PC-9 (cell line): Measurements from ENCODE around the gene ING5. TPM values are rescaled to one million over a fixed set of nuclear protein-coding genes. Genes with fewer than 3 reads are reported as not detected.

ENCODE experiments used
- BruUV-seq: library from RNA; stranded (reverse); fragments of 400-500 nt; replicated peaks from 2 replicates; lab custom pipeline; 2021; lab: Mats Ljungman, UMichigan
- CTCF ChIA-PET: fragments of 300-600 bp; sonication (Branson Sonifier 250); formaldehyde crosslinking; loops from one replicate; lab custom pipeline; 2022; ENCODE audit warnings: antibody characterized with exemption; lab: Charles Lee
- POLR2A ChIA-PET: fragments of 300-600 bp; sonication (Branson Sonifier 250); formaldehyde crosslinking; loops from one replicate; lab custom pipeline; 2022; ENCODE audit warnings: antibody characterized with exemption; ENCODE audit not compliant: unreplicated experiment; lab: Charles Lee
- DNase-seq, 2 experiments: peaks; one replicate each; pipeline versions ENCODE4 v3.0.0 to v3.0.0-alpha.2; 2015 to 2022; ENCODE audit warnings: mixed read lengths in 1 of 2
- H2AFZ ChIP-seq: fragments of 200-600 bp; sonication (generic); 2 replicates; pipeline ENCODE4 v1.8.1; 2017; ENCODE audit warnings: antibody characterized with exemption
- H3F3A ChIP-seq: fragments of 200-600 bp; sonication (generic); 2 replicates; pipeline ENCODE4 v1.8.1; 2017; ENCODE audit warnings: antibody characterized with exemption, mild to moderate bottlenecking, low read depth; ENCODE audit not compliant: insufficient read depth
- H3K27ac ChIP-seq: fragments of 200-600 bp; sonication (generic); 2 replicates; pipeline ENCODE4 v1.6.1; 2016; ENCODE audit warnings: mixed run types
- H3K27me3 ChIP-seq: fragments of 200-600 bp; sonication (generic); 2 replicates; pipeline ENCODE4 v1.6.1; 2016; ENCODE audit warnings: low read depth, mixed run types; ENCODE audit not compliant: insufficient read depth
- H3K36me3 ChIP-seq: fragments of 200-600 bp; sonication (generic); 2 replicates; pipeline ENCODE4 v1.6.1; 2016; ENCODE audit warnings: low read depth, mixed run types
- H3K4me1 ChIP-seq: fragments of 200-600 bp; sonication (generic); replicated peaks from 2 replicates; pipeline ENCODE4 v1.6.1; 2016; ENCODE audit warnings: mixed run types; ENCODE audit not compliant: insufficient read depth
- H3K4me2 ChIP-seq: fragments of 200-600 bp; sonication (generic); 2 replicates; pipeline ENCODE4 v1.6.1; 2017; ENCODE audit warnings: mixed run types
- H3K4me3 ChIP-seq: fragments of 200-600 bp; sonication (generic); 2 replicates; pipeline ENCODE4 v1.6.1; 2016; ENCODE audit warnings: mixed run types
- H3K79me2 ChIP-seq: fragments of 200-600 bp; sonication (generic); 2 replicates; pipeline ENCODE4 v1.6.1; 2017; ENCODE audit warnings: low read depth, mixed run types
- H3K9me2 ChIP-seq: fragments of 200-600 bp; sonication (generic); 2 replicates; pipeline ENCODE4 v1.8.1; 2017; ENCODE audit warnings: mild to moderate bottlenecking; ENCODE audit not compliant: insufficient read depth
- H3K9me3 ChIP-seq: fragments of 200-600 bp; sonication (generic); 2 replicates; pipeline ENCODE4 v1.8.1; 2016; ENCODE audit warnings: low read depth; ENCODE audit not compliant: insufficient read depth
- H4K20me1 ChIP-seq: fragments of 200-600 bp; sonication (generic); 2 replicates; pipeline ENCODE4 v1.8.1; 2017; ENCODE audit not compliant: insufficient read depth
- EZH2 ChIP-seq: fragments of 200-600 bp; sonication (generic); IDR thresholded peaks from 2 replicates; pipeline ENCODE4 v1.8.0; 2017; ENCODE audit warnings: antibody characterized with exemption, low read depth
- intact Hi-C: fragments of 100-400 bp; cut with micrococcal nuclease; formaldehyde crosslinking; loops from one replicate; pipeline ENCODE4 v1.10.0; 2022; ENCODE audit not compliant: unreplicated experiment
- total RNA-seq: library from RNA; stranded (reverse); gene quantifications from 2 replicates; pipeline ENCODE4 v1.2.3, GENCODE V29; 2021
- TF ChIP-seq, protein P1 (sequence below): fragments of 200-600 bp; sonication (generic); conservative IDR thresholded peaks from 2 replicates; pipeline ENCODE4 v1.6.1; 2017; ENCODE audit warnings: mixed run types, antibody characterized with exemption, mild to moderate bottlenecking, moderate library complexity

ING5 gene
- total RNA-seq, 1 experiment from 2014 or later: 79.7 TPM

- Histone ChIP-seq H3K36me3 (peaks cover 3% of the 10 kb centered on the region; the same call in 1 of the 2 replicates), H3K4me1 (peaks cover under 1% of the 10 kb centered on the region), H3K79me2 (peaks cover 17% of the 10 kb centered on the region; the same call in 1 of the 2 replicates), H3K4me2 (no peak overlapping the region), H3K4me3 (no peak overlapping the region), H3K27ac (no peak overlapping the region), H3K9me3 (no peaks in the 10 kb centered on the region), H3F3A (peaks cover 7% of the 10 kb centered on the region; the same call in 1 of the 2 replicates), H4K20me1 (peaks cover 38% of the 10 kb centered on the region), H3K9me2 (no peaks in the 10 kb centered on the region), H2AFZ (no peak overlapping the region), H3K27me3 (no peaks in the 10 kb centered on the region)
- BruUV-seq: no TSS peak
- ChIA-PET CTCF (no interaction called here), POLR2A (interaction anchor here (0.7 kb wide), 1 partner anchor 130 kb away, joined by 4 read pairs; no protein-coding TSS in a partner anchor)
- DNase-seq: no peak
- intact Hi-C loops: loop anchor here (10.0 kb wide), 1 partner anchor 136 kb away; no protein-coding TSS in a partner anchor
- TF ChIP-seq, protein P1, sequence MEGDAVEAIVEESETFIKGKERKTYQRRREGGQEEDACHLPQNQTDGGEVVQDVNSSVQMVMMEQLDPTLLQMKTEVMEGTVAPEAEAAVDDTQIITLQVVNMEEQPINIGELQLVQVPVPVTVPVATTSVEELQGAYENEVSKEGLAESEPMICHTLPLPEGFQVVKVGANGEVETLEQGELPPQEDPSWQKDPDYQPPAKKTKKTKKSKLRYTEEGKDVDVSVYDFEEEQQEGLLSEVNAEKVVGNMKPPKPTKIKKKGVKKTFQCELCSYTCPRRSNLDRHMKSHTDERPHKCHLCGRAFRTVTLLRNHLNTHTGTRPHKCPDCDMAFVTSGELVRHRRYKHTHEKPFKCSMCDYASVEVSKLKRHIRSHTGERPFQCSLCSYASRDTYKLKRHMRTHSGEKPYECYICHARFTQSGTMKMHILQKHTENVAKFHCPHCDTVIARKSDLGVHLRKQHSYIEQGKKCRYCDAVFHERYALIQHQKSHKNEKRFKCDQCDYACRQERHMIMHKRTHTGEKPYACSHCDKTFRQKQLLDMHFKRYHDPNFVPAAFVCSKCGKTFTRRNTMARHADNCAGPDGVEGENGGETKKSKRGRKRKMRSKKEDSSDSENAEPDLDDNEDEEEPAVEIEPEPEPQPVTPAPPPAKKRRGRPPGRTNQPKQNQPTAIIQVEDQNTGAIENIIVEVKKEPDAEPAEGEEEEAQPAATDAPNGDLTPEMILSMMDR: no peak
- no peak for TF ChIP-seq EZH2
Measured at GRCh38 chr2:241739177-241739576, 37.3 kb downstream of the ING5 start.

DNA sequence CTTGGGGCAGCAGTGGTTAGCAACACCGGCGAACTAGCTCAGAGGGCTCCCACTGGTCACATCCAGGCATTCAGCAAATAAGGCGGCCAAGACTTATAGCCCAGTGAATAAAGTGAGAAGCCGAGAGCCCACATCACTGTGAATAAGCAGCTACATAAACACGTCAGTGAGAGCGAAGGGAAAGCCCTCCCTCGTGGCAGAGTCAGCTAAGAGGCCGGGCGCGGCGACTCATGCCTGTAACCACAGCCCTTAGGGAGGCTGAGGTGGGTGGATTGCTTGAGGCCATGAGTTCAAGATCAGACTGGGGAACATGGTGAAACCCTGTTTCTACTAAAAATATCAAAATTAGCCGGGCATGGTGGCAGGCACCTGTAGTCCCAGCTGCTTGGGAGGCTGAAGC lies 37.8 kb downstream of the ING5 start:
- Histone ChIP-seq H3K4me1 (no peaks in the 10 kb centered on the region; the same call in 1 of the 2 replicates), H2AFZ (no peak overlapping the region), H3K27ac (no peak overlapping the region), H3K36me3 (peaks cover 3% of the 10 kb centered on the region; the same call in 1 of the 2 replicates), H4K20me1 (peaks cover 42% of the 10 kb centered on the region), H3K27me3 (no peaks in the 10 kb centered on the region), H3K4me2 (no peak overlapping the region), H3F3A (peaks cover 7% of the 10 kb centered on the region; the same call in 1 of the 2 replicates), H3K9me2 (no peaks in the 10 kb centered on the region), H3K4me3 (no peak overlapping the region), H3K79me2 (peaks cover 17% of the 10 kb centered on the region; the same call in 1 of the 2 replicates), H3K9me3 (no peaks in the 10 kb centered on the region)
- CTCF ChIA-PET: no interaction called here
- no peak for TF ChIP-seq EZH2
- TF ChIP-seq, protein P1: no peak
- no TSS peak for BruUV-seq
- intact Hi-C loops: loop anchor here (10.0 kb wide), 1 partner anchor 135 kb away; no protein-coding TSS in a partner anchor
- POLR2A ChIA-PET: interaction anchor here (0.7 kb wide), 3 partner anchors 129 to 592 kb away, joined by 4 to 6 read pairs (median 4); no protein-coding TSS in a partner anchor
- no peak for DNase-seq

DNA sequence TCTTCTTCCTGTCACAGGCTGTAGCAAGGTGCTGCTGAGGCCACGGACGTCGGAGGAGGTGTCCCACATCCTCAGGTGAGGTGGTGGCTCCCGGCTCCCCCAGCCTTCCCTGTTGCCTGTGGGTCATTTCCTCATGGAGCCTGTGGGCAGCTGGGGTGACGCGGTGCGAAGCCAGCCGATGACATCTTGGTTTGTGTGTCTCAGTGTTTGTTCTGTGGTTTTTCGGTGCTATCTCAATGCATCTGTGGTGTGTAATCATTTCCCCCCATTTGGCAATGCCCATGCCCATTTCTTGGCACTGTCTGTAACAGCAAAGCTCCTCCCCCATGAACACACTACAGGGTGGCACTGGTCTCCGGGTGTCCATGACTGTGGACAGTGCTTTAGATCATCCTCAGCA lies 39.2 kb downstream of the ING5 start:
- Histone ChIP-seq H3K9me2 (no peaks in the 10 kb centered on the region), H3K79me2 (peaks cover 13% of the 10 kb centered on the region; the same call in 1 of the 2 replicates), H3K9me3 (no peaks in the 10 kb centered on the region), H3K27me3 (no peaks in the 10 kb centered on the region), H3K4me2 (no peak overlapping the region), H3K4me3 (no peak overlapping the region), H3K4me1 (no peaks in the 10 kb centered on the region), H3F3A (peaks cover 1% of the 10 kb centered on the region; the same call in 1 of the 2 replicates), H3K27ac (no peak overlapping the region), H4K20me1 (peaks cover 43% of the 10 kb centered on the region), H3K36me3 (peaks cover 3% of the 10 kb centered on the region; the same call in 1 of the 2 replicates), H2AFZ (no peak overlapping the region)
- no peak for TF ChIP-seq EZH2
- TF ChIP-seq, protein P1: no peak
- ChIA-PET POLR2A (no interaction called here), CTCF (no interaction called here)
- BruUV-seq: no TSS peak
- peak; percentile 61 to 86 for DNase-seq
- intact Hi-C loops: no loop called here
